Activated T-cell treated with anti-CD3 and anti-CD28 coated beads, Interleukin-2, amount 50 U/mL, for 4 hours (primary cell): ENCODE data around the gene MYO15A. TPM values are rescaled to one million over a fixed set of nuclear protein-coding genes. Genes with fewer than 3 reads are reported as not detected.

Experiments
- ATAC-seq, 2 donors: fragments of 200-7000 bp; cut with Tn5 transposase; one replicate each; pipeline ENCODE4 v1.10.0; 2021
- DNase-seq: peaks from one replicate; pipeline ENCODE4 v3.0.0-alpha.2; 2020
- H3K27me3 Mint-ChIP-seq: one replicate; pipeline ENCODE4 v1.8.0; 2021; ENCODE audit warnings: low read depth, mixed read lengths
- H3K36me3 Mint-ChIP-seq: one replicate; pipeline ENCODE4 v1.8.0; 2022; ENCODE audit warnings: mixed read lengths; ENCODE audit not compliant: insufficient read depth
- H3K4me1 Mint-ChIP-seq: one replicate; pipeline ENCODE4 v1.8.0; 2021; ENCODE audit warnings: low read depth, mixed read lengths
- H3K4me3 Mint-ChIP-seq: one replicate; pipeline ENCODE4 v1.8.0; 2021; ENCODE audit warnings: mild to moderate bottlenecking, moderate library complexity, mixed read lengths
- H3K9me3 Mint-ChIP-seq: one replicate; pipeline ENCODE4 v1.8.0; 2021; ENCODE audit warnings: mixed read lengths
- total RNA-seq, 3 donors: library from RNA; stranded (reverse); gene quantifications; one replicate each; pipeline ENCODE4 v1.2.1, GENCODE V29; 2021

The MYO15A gene
- total RNA-seq, 3 donors from 2014 or later: 0.11 to 0.24 (median 0.23) TPM

DNA sequence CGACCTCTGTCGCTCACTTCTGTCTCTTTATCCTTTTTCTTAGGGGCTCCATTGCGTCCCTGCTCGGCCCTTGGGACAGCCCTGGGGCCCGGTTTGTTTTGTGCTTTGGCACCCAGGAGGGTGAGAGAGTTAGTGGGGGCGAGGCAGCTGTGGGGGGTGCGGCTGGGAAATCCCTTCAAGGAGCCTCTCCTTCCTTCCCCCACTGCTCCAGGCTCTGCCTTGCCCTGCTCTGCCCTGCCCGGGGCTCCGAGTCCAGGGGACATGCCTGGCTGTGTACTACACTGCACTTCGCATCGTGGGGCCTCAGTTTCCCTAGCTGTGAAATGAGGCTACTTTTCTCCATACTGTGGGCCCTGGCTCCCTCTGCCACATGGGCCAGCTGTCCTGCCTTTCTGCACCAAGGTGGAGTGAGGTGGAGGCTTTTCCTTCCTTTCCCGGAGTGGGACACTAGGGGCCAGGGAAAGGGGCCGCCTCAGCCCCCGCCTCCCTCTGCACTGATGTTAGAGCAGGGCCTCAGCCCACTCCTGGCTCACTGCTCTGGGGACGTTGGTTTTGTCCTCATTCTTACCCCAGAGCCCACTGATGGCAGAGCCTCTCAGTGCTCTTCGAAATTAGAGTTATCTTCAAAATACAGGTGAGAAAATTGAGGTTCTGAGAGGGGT, 117.9 kb downstream of the MYO15A start:
- Mint-ChIP-seq H3K27me3 (no peaks in the 10 kb centered on the region), H3K4me1 (peaks cover 27% of the 10 kb centered on the region), H3K4me3 (peak overlapping the region; percentile 94), H3K9me3 (no peaks in the 10 kb centered on the region), H3K36me3 (no peaks in the 10 kb centered on the region)
- DNase-seq (no peak), ATAC-seq (no peak)

GRCh38 chr17:18227635-18228034, 119.1 kb downstream of the MYO15A start:
- Mint-ChIP-seq H3K9me3 (no peaks in the 10 kb centered on the region), H3K4me3 (peak overlapping the region; percentile 8), H3K36me3 (no peaks in the 10 kb centered on the region), H3K27me3 (no peaks in the 10 kb centered on the region), H3K4me1 (peaks cover 27% of the 10 kb centered on the region)
- ATAC-seq (no peak), DNase-seq (no peak)

DNA sequence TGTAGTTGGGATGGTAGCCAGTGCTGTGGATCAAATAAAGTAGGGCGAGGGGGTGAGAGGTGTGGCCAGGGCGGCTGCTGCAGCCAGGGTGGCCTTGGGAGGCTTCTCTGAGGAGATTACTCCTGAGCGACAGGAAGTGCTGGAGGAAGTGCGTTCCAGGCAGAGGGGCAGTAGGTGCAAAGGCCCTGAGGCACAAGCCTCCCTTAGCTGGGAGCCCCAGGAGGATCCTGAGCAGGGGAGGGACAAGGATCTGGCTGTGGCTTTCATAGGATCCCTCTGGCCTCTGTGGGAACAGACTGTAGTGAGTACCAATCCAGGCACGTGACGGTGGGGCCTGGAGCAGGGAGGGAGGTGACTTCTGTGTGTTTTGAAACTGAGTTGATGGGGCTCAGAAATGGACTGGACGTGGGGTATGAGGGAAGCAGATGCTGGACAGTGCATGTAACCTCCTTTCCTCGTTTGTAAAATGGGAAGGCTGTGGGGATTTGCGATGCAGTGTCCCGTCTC, 119.7 kb downstream of the MYO15A start:
- ATAC-seq (no peak), DNase-seq (no peak)
- Mint-ChIP-seq H3K4me1 (peaks cover 27% of the 10 kb centered on the region), H3K36me3 (no peaks in the 10 kb centered on the region), H3K9me3 (no peaks in the 10 kb centered on the region), H3K4me3 (no peak overlapping the region), H3K27me3 (no peaks in the 10 kb centered on the region)

DNA sequence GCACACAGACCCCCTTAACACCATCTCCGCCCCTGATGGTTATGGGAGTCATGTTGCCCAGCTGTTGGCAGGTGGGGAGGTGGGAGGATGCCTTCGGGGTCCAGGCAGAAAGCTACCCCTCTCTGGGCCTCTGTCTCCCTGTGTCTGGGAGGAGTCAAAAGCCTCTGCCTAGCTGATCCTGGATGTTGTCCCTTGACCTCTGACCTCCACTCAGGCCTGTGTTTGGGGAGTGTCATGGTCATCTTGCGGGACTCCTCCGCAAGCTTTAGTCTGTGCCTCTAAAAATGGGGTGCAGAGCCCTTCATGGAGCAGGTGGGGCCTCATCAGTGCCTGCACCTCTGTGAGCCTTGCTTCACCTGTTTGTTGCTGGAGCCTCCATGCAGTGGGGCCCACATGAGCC, 120.7 kb downstream of the MYO15A start:
- Mint-ChIP-seq H3K4me3 (no peak overlapping the region), H3K4me1 (peaks cover 27% of the 10 kb centered on the region), H3K9me3 (no peaks in the 10 kb centered on the region), H3K27me3 (no peaks in the 10 kb centered on the region), H3K36me3 (no peaks in the 10 kb centered on the region)
- no peak for DNase-seq
- no peak for ATAC-seq

Other genes with a start within 250 kb of the MYO15A start
- gene TOM1L2, start 136.4 kb upstream of the MYO15A start, total RNA-seq: 1 to 10 TPM; 5.5 to 6.6 (median 5.5) TPM
- 1 to 10 TPM in 1 of 3 donors, under 1 TPM in 2; 0.49 to 1.3 (median 0.55) TPM for gene DRC3, start 135.9 kb upstream of the MYO15A start, total RNA-seq
- gene ATPAF2, start 69.6 kb upstream of the MYO15A start, total RNA-seq: 10 to 100 TPM; 27.3 to 33.7 (median 33.4) TPM
- 1 to 10 TPM; 7.6 to 8.4 (median 8.3) TPM for gene GID4, start 69.3 kb upstream of the MYO15A start, total RNA-seq
- 10 to 100 TPM; 68.5 to 72.0 (median 70.6) TPM for gene DRG2, start 20.8 kb upstream of the MYO15A start, total RNA-seq
- gene ALKBH5, start 75.1 kb downstream of the MYO15A start, total RNA-seq: 100 to 1,000 TPM; 112 to 120 (median 114) TPM
- gene LLGL1, start 116.9 kb downstream of the MYO15A start, total RNA-seq: 10 to 100 TPM; 18.1 to 19.8 (median 19.0) TPM
- 100 to 1,000 TPM; 235 to 264 (median 244) TPM for gene FLII, start 150.0 kb downstream of the MYO15A start, total RNA-seq
- gene MIEF2, start 151.9 kb downstream of the MYO15A start, total RNA-seq: 1 to 10 TPM; 1.5 to 3.0 (median 2.1) TPM
- 10 to 100 TPM; 76.2 to 82.7 (median 76.4) TPM for gene TOP3A, start 206.2 kb downstream of the MYO15A start, total RNA-seq
- gene SMCR8, start 206.5 kb downstream of the MYO15A start, total RNA-seq: 10 to 100 TPM; 20.3 to 22.3 (median 22.1) TPM